HepG2 (cell line): ENCODE measurements around the gene KATNBL1. TPM values are rescaled to one million over a fixed set of nuclear protein-coding genes. Genes with fewer than 3 reads are reported as not detected.
A peak's percentile ranks its signal among the peaks of the same experiment; 100 is the strongest.

Source experiments
- ATAC-seq: fragments of 200-7000 bp; cut with Tn5 transposase; 3 replicates; pipeline ENCODE4 v1.9.1; 2020; ENCODE audit warnings: mild to moderate bottlenecking, moderate library complexity
- Bru-seq: library from RNA; stranded (reverse); fragments of 400-500 nt; gene quantifications from one replicate; lab custom pipeline; 2021; lab: Mats Ljungman, UMichigan
- BruChase-seq, 2 experiments: library from RNA; stranded (reverse); fragments of 400-500 nt; gene quantifications; one replicate each; lab custom pipeline; 2021; lab: Mats Ljungman, UMichigan
- BruUV-seq: library from RNA; stranded (reverse); fragments of 400-500 nt; replicated peaks from 2 replicates; lab custom pipeline; 2021; lab: Mats Ljungman, UMichigan
- CTCF ChIA-PET: fragments of 300-600 bp; formaldehyde crosslinking; extraction: SDS; loops from one replicate; lab custom pipeline; 2021; ENCODE audit warnings: low total read pairs, inconsistent platforms, low intra/inter-chr PET ratio; lab: Yijun Ruan, JAX
- POLR2A ChIA-PET: fragments of 350-600 bp; sonication (Branson Sonifier 250); formaldehyde crosslinking; loops from one replicate; lab custom pipeline; 2020; ENCODE audit warnings: antibody characterized with exemption, inconsistent platforms; lab: Yijun Ruan, JAX
- DNase-seq: peaks from one replicate; pipeline ENCODE4 v3.0.0-alpha.2; 2015; ENCODE audit warnings: low spot score
- FAIRE-seq: peaks from 3 replicates; lab custom pipeline; 2011; peaks lifted over from hg19 to GRCh38; lab: Jason Lieb, UNC
- H2AFZ ChIP-seq: one replicate; pipeline ENCODE4 v1.6.1; 2011; ENCODE audit warnings: low read length, inconsistent platforms
- H3K27ac ChIP-seq: fragments of 300-600 bp; 3 replicates; pipeline ENCODE4 v1.8.0; 2011; ENCODE audit warnings: mixed run types, mild to moderate bottlenecking, mixed read lengths, low read length, inconsistent platforms; ENCODE audit not compliant: insufficient read depth; ENCODE audit errors: extremely low read length
- H3K27me3 ChIP-seq, 2 experiments: fragments of 200-600 bp in 1 of 2; 2 replicates in 1 of 2; 3 replicates in 1 of 2; pipeline versions ENCODE4 v1.6.0 to v1.8.0; 2011; ENCODE audit warnings: low read length in 2 of 2, mild to moderate bottlenecking in 2 of 2, moderate library complexity in 2 of 2, inconsistent platforms in 1 of 2; ENCODE audit not compliant: insufficient read depth in 2 of 2, control insufficient read depth in 1 of 2
- H3K36me3 ChIP-seq, 2 experiments: fragments of 200-600 bp in 1 of 2; replicated peaks in 1 of 2; 2 replicates in 1 of 2; 3 replicates in 1 of 2; pipeline versions ENCODE4 v1.5.1 to v1.8.0; 2011; ENCODE audit warnings: low read length in 2 of 2, inconsistent platforms in 1 of 2; ENCODE audit not compliant: insufficient read depth in 2 of 2, control insufficient read depth in 1 of 2
- H3K4me1 ChIP-seq: 2 replicates; pipeline ENCODE4 v1.5.1; 2012; ENCODE audit warnings: low read length, inconsistent platforms; ENCODE audit not compliant: insufficient read depth
- H3K4me2 ChIP-seq: 2 replicates; pipeline ENCODE4 v1.6.0; 2011; ENCODE audit warnings: low read depth, low read length, inconsistent platforms
- H3K4me3 ChIP-seq, 3 experiments: fragments of 200-600 bp in 1 of 3; sonication (generic), shearing (Covaris generic) in 1 of 3; replicated peaks in 1 of 3; 2 replicates each; pipeline ENCODE4 v1.5.1; 2011 to 2016; ENCODE audit warnings: low read length in 3 of 3, inconsistent platforms in 2 of 3, low read depth in 2 of 3, mild to moderate bottlenecking in 2 of 3, control low read depth in 1 of 3, mixed read lengths in 1 of 3; ENCODE audit not compliant: insufficient read depth in 1 of 3
- H3K79me2 ChIP-seq: one replicate; pipeline ENCODE4 v1.6.1; 2011; ENCODE audit warnings: low read length, inconsistent platforms; ENCODE audit not compliant: insufficient read depth
- H3K9ac ChIP-seq: 2 replicates; pipeline ENCODE4 v1.6.0; 2011; ENCODE audit warnings: mild to moderate bottlenecking, low read depth, low read length, inconsistent platforms; ENCODE audit not compliant: insufficient read depth
- H3K9me3 ChIP-seq: 2 replicates; pipeline ENCODE4 v1.5.1; 2012; ENCODE audit warnings: mild to moderate bottlenecking, low read length
- H4K20me1 ChIP-seq: 2 replicates; pipeline ENCODE4 v1.6.0; 2011; ENCODE audit warnings: inconsistent platforms, mild to moderate bottlenecking, low read length, moderate library complexity; ENCODE audit not compliant: insufficient read depth
- ARNTL ChIP-seq: sonication (generic); formaldehyde crosslinking; IDR thresholded peaks from 2 replicates; pipeline ENCODE4 v1.4.0; 2020; ENCODE audit warnings: mild to moderate bottlenecking, missing genetic modification reagents
- FOXJ3 ChIP-seq: sonication (generic); formaldehyde crosslinking; IDR thresholded peaks from 2 replicates; pipeline ENCODE4 v1.4.0; 2020; ENCODE audit warnings: missing genetic modification reagents, mild to moderate bottlenecking, borderline replicate concordance
- GZF1 ChIP-seq: sonication (generic); formaldehyde crosslinking; IDR thresholded peaks from 2 replicates; pipeline ENCODE4 v1.5.1; 2020; ENCODE audit warnings: mild to moderate bottlenecking, missing genetic modification reagents
- ONECUT2 ChIP-seq: sonication (generic); formaldehyde crosslinking; IDR thresholded peaks from 2 replicates; pipeline ENCODE4 v1.4.0; 2020; ENCODE audit warnings: missing genetic modification reagents
- PRMT3 ChIP-seq: sonication (generic); formaldehyde crosslinking; IDR thresholded peaks from 2 replicates; pipeline ENCODE4 v1.8.1; 2022; ENCODE audit warnings: low read depth, mild to moderate bottlenecking, moderate library complexity, missing genetic modification reagents, borderline replicate concordance
- RNF219 ChIP-seq: sonication (generic); formaldehyde crosslinking; IDR thresholded peaks from 2 replicates; pipeline ENCODE4 v1.5.0; 2020; ENCODE audit warnings: mild to moderate bottlenecking, missing genetic modification reagents
- SETDB1 ChIP-seq: sonication (generic); formaldehyde crosslinking; IDR thresholded peaks from 2 replicates; pipeline ENCODE4 v1.5.1; 2020; ENCODE audit warnings: missing genetic modification reagents, mild to moderate bottlenecking, borderline replicate concordance
- TCF12 ChIP-seq, 2 experiments: fragments of 450-650 bp in 1 of 2; sonication (generic) in 1 of 2; formaldehyde crosslinking in 1 of 2; IDR thresholded peaks; 2 replicates each; pipeline versions ENCODE4 v1.6.1 to v1.8.0; 2017 to 2022; ENCODE audit warnings: antibody characterized with exemption in 1 of 2, mild to moderate bottlenecking in 1 of 2, missing genetic modification reagents in 1 of 2, moderate library complexity in 1 of 2
- THYN1 ChIP-seq: sonication (generic); formaldehyde crosslinking; IDR thresholded peaks from 2 replicates; pipeline ENCODE4 v1.8.1; 2023; ENCODE audit warnings: low read depth, mild to moderate bottlenecking, moderate library complexity, missing genetic modification reagents, borderline replicate concordance
- ZBTB38 ChIP-seq: sonication (generic); formaldehyde crosslinking; IDR thresholded peaks from 2 replicates; pipeline ENCODE4 v1.5.1; 2020; ENCODE audit warnings: mild to moderate bottlenecking, missing genetic modification reagents
- ZBTB7A ChIP-seq: sonication (generic); formaldehyde crosslinking; IDR thresholded peaks from 2 replicates; pipeline ENCODE4 v1.8.0; 2022; ENCODE audit warnings: mild to moderate bottlenecking, missing genetic modification reagents
- WGBS: methylation state at CpG from one replicate; pipeline ENCODE4 v1.1.6; 2017; ENCODE audit warnings: low lambda C conversion rate; 5-methylcytosine and 5-hydroxymethylcytosine counted together
- in situ Hi-C: cut with HindIII; loops from 2 replicates; pipeline ENCODE4 v1.10.0; 2017; ENCODE audit warnings: low pct_unique_long_range_greater_than_20kb; ENCODE audit not compliant: extremely low pct_ligation_motif_present
- intact Hi-C: fragments of 100-400 bp; cut with micrococcal nuclease; formaldehyde crosslinking; loops from one replicate; pipeline ENCODE4 v1.10.0; 2022; ENCODE audit not compliant: unreplicated experiment
- long read RNA-seq, 2 experiments: library from RNA in 1 of 2; library from polyadenylated mRNA in 1 of 2; stranded (forward) in 1 of 2; unstranded in 1 of 2; transcript quantifications; one replicate each; pipeline ENCODE4 v2.0.0, GENCODE V29; 2019 to 2022
- polyA minus RNA-seq, 3 experiments: library from RNA; depleted of rRNA, polyadenylated mRNA; stranded (reverse); fragments of >200 nt; gene quantifications; 2 replicates each; pipeline ENCODE4 v1.2.3, GENCODE V29; 2011; ENCODE audit warnings: low replicate concordance in 1 of 3
- polyA plus RNA-seq, 8 experiments: library from polyadenylated mRNA; depleted of rRNA in 3 of 8; stranded (reverse) in 7 of 8; unstranded in 1 of 8; fragments of >200 nt; fragmentation: Illumina TruSeq in 4 of 8; extraction: Trizol in 4 of 8; gene quantifications; 2 replicates each; pipeline versions ENCODE4 v1.2.1 to v1.2.3, GENCODE V29; 2011 to 2016; ENCODE audit warnings: low read depth in 4 of 8, missing spikeins in 1 of 8, mixed read lengths in 1 of 8; ENCODE audit not compliant: insufficient read depth in 1 of 8
- total RNA-seq, 5 experiments: library from RNA; depleted of rRNA; stranded (reverse); fragments of >200 nt; fragmentation: Illumina TruSeq; extraction: Trizol; gene quantifications; 2 replicates each; pipeline ENCODE4 v1.2.3, GENCODE V29; 2016; ENCODE audit warnings: low read depth in 1 of 5
- TF ChIP-seq, protein P1 (sequence below): IDR thresholded peaks from 2 replicates; pipeline ENCODE4 v1.6.1; 2016; ENCODE audit warnings: missing compliant biosample characterization, missing genetic modification reagents, borderline replicate concordance

The KATNBL1 gene
- total RNA-seq (2016; rRNA removed; fragmentation: Illumina TruSeq; extraction: Trizol): 42.8 and 43.9 TPM in 2 replicates
- 38.9 and 47.3 TPM in 2 replicates for total RNA-seq (2016; cell fraction: cytosol; rRNA removed; fragmentation: Illumina TruSeq; extraction: Trizol; ENCODE audit: low read depth)
- 42.2 and 45.4 TPM in 2 replicates for total RNA-seq (2016; cell fraction: insoluble cytoplasmic fraction; rRNA removed; fragmentation: Illumina TruSeq; extraction: Trizol)
- 79.6 and 87.7 TPM in 2 replicates for total RNA-seq (2016; cell fraction: membrane; rRNA removed; fragmentation: Illumina TruSeq; extraction: Trizol)
- 38.8 and 49.8 TPM in 2 replicates for total RNA-seq (2016; cell fraction: nucleus; rRNA removed; fragmentation: Illumina TruSeq; extraction: Trizol)
- 19.3 and 23.4 TPM in 2 replicates for polyA plus RNA-seq (2011; rRNA removed)
- 6.5 and 10.0 TPM in 2 replicates for polyA plus RNA-seq (2011; cell fraction: cytosol; rRNA removed)
- polyA plus RNA-seq (2011; cell fraction: nucleus; rRNA removed): 13.7 and 23.3 TPM in 2 replicates
- polyA plus RNA-seq (2012): 16.3 and 18.5 TPM in 2 replicates
- polyA plus RNA-seq (2016; cell fraction: cytosol; fragmentation: Illumina TruSeq; extraction: Trizol; ENCODE audit: low read depth): 32.8 and 38.4 TPM in 2 replicates
- polyA plus RNA-seq (2016; cell fraction: insoluble cytoplasmic fraction; fragmentation: Illumina TruSeq; extraction: Trizol; ENCODE audit: low read depth): 29.4 and 29.9 TPM in 2 replicates
- polyA plus RNA-seq (2016; cell fraction: membrane; fragmentation: Illumina TruSeq; extraction: Trizol; ENCODE audit: low read depth): 43.9 and 45.7 TPM in 2 replicates
- polyA plus RNA-seq (2016; cell fraction: nucleus; fragmentation: Illumina TruSeq; extraction: Trizol; ENCODE audit: insufficient read depth, low read depth): 42.7 and 44.3 TPM in 2 replicates
- 4.3 and 4.8 TPM in 2 replicates for polyA minus RNA-seq (2011; rRNA and poly(A)+ RNA removed; ENCODE audit: low replicate concordance)
- 7.1 and 10.1 TPM in 2 replicates for polyA minus RNA-seq (2011; cell fraction: cytosol; rRNA and poly(A)+ RNA removed)
- polyA minus RNA-seq (2011; cell fraction: nucleus; rRNA and poly(A)+ RNA removed): 57.7 and 69.5 TPM in 2 replicates
- Bru-seq, nascent RNA: percentile 68 among the genes with signal in this experiment
- percentile 70 among the genes with signal in this experiment for BruChase-seq, experiment 1, labeled RNA remaining after a 6-hour chase
- BruChase-seq, experiment 2, labeled RNA remaining after a 2-hour chase: percentile 67 among the genes with signal in this experiment
- long read RNA-seq, experiment 1, transcript KATNBL1-201 (10 exons, 2,723 nt): major isoform, 20 of 30 reads
- long read RNA-seq, experiment 1, partial matches to known transcripts: 1 of 30 reads
- long read RNA-seq, experiment 1, other reads (novel, unspliced or antisense): 9 of 30 reads
- long read RNA-seq, experiment 2, transcript KATNBL1-201 (10 exons, 2,723 nt): major isoform, 7 of 26 reads
- long read RNA-seq, experiment 2, partial matches to known transcripts: 6 of 26 reads
- long read RNA-seq, experiment 2, other reads (novel, unspliced or antisense): 12 of 26 reads

DNA sequence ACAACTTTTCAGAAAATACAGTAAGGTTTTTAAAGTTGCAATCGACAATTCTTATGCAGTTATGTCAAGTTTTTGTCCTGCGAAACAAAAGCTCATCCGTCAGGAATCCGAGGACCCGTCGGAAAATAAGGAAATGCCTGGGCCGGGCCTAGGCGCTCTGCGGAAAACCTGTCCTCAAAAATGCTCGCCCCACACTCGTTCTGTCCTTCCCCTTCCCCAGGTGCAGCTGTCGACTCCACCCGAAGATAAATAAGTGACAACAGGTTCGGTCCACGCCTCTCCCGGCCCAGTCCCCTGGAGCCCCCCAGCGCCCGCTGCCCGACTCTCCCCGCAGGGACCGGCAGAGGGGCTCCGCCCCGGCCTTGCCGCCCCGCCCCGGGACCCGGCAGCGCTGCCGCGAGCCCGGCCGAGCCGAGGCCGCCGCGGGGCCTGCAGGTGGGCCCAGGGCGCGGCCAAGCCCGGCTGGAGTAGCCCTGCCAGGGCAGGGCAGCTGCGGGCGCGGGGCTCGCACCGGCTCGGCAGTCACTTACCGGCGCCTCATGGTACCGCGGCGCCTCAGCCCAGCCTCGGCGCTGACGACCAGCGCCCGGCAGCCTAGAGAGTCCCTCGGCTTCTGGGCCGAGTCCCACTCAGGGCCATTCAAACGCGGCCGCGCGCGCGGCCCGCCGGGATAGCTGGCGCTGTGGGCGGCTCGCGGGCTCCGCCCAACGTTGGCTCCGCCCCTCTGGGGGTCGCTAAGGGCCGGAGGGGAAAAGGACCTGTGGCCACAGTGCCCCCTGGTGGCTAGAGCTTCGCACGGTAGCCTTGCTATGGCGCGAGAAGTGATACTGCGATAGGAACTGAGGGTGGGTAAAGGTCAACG, at the start of gene KATNBL1:
Gene KATNBL1, minus strand, starts transcription at position 676 of the 862 bp plus-strand sequence. CDS start 46,420 bp downstream, outside the sequence.
- CTCF ChIA-PET: interaction anchor here (1.5 to 3.7 kb wide), 2 partner anchors 99 to 148 kb away, joined by 16 to 39 read pairs; no protein-coding TSS in a partner anchor
- peak; percentile 88 for DNase-seq
- H3K27ac ChIP-seq: peak within 1 kb of the TSS; percentile 91
- POLR2A ChIA-PET: interaction anchor here (0.8 to 1.8 kb wide), 12 partner anchors 15 to 171 kb away, joined by 3 to 17 read pairs (median 4); partner anchors contain the start of genes AVEN, EMC4, EMC7 and LPCAT4
- intact Hi-C loops (loop anchor here (1.0 to 2.0 kb wide), 3 partner anchors 15 to 147 kb away; partner anchors contain the start of gene EMC4), in situ Hi-C loops (loop anchor here (5.0 kb wide), 1 partner anchor 97 kb away; no protein-coding TSS in a partner anchor)
- H3K4me3 ChIP-seq: peak within 1 kb of the TSS; percentile 79 to 89 (median 83)
- H3K9ac ChIP-seq: peak within 1 kb of the TSS; percentile 88
- peaks cover 24% of the 10 kb centered on the region for H3K4me1 ChIP-seq
- peaks cover 23% of the 10 kb centered on the region for H3K79me2 ChIP-seq
- WGBS: under 1% methylated on average over 15 of the region's 81 CpGs
- BruUV-seq: no TSS peak
- H3K9me3 ChIP-seq: no peaks in the 10 kb centered on the region
- no peaks in the 10 kb centered on the region for H4K20me1 ChIP-seq
- peak; percentile 95 for ATAC-seq
- peak within 1 kb of the TSS; percentile 69 for H3K4me2 ChIP-seq
- H3K27me3 ChIP-seq: no peaks in the 10 kb centered on the region; a peak in 1 of 5 replicates
- no peaks in the 10 kb centered on the region for H3K36me3 ChIP-seq
- peak; percentile 81 for FAIRE-seq
- H2AFZ ChIP-seq: peak within 1 kb of the TSS; percentile 17
- TF ChIP-seq PRMT3 (CRISPR knock-in tag) (no peak), ARNTL (CRISPR knock-in tag) (no peak), TCF12 (IDR thresholded peaks at IDR 0.05) (no peak), TCF12 (CRISPR knock-in tag; IDR thresholded peaks at IDR 0.05) (no peak), SETDB1 (no peak), THYN1 (CRISPR knock-in tag) (no peak), RNF219 (CRISPR knock-in tag) (no peak), FOXJ3 (CRISPR knock-in tag) (no peak), ZBTB38 (CRISPR knock-in tag) (no peak), ONECUT2 (CRISPR knock-in tag) (no peak), ZBTB7A (CRISPR knock-in tag) (peak; percentile 48; the same call in 1 of the 2 replicates), GZF1 (CRISPR knock-in tag) (no peak)
- TF ChIP-seq, protein P1, sequence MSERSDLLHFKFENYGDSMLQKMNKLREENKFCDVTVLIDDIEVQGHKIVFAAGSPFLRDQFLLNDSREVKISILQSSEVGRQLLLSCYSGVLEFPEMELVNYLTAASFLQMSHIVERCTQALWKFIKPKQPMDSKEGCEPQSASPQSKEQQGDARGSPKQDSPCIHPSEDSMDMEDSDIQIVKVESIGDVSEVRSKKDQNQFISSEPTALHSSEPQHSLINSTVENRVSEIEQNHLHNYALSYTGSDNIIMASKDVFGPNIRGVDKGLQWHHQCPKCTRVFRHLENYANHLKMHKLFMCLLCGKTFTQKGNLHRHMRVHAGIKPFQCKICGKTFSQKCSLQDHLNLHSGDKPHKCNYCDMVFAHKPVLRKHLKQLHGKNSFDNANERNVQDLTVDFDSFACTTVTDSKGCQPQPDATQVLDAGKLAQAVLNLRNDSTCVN (CRISPR knock-in tag): no peak; the same call in 1 of the 2 replicates
